SH-SY5Y (cell line): ENCODE results near the gene EXOC8.

Experiments used
- GATA2 ChIP-seq: IDR thresholded peaks from 2 replicates; pipeline ENCODE4 v1.6.1; 2011; ENCODE audit warnings: mild to moderate bottlenecking, low read depth, low read length
- GATA3 ChIP-seq: IDR thresholded peaks from 2 replicates; pipeline ENCODE4 v1.6.1; 2011; ENCODE audit warnings: low read depth, mild to moderate bottlenecking, low read length, moderate library complexity

GRCh38 chr1:231348442-231348841 lies 10.8 kb upstream of the EXOC8 start:
- TF ChIP-seq GATA2 (no peak), GATA3 (no peak)
